A673 (cell line): Measurements from ENCODE around the gene FRS2. TPM values are rescaled to one million over a fixed set of nuclear protein-coding genes. Genes with fewer than 3 reads are reported as not detected.

ENCODE experiments used
- BruUV-seq: library from RNA; stranded (reverse); fragments of 400-500 nt; replicated peaks from 2 replicates; lab custom pipeline; 2021; lab: Mats Ljungman, UMichigan
- CTCF ChIA-PET: fragments of 300-600 bp; sonication (Branson Sonifier 250); formaldehyde crosslinking; loops from one replicate; lab custom pipeline; 2022; ENCODE audit warnings: antibody characterized with exemption; lab: Charles Lee
- POLR2A ChIA-PET: fragments of 300-600 bp; sonication (Branson Sonifier 250); formaldehyde crosslinking; loops from one replicate; lab custom pipeline; 2022; ENCODE audit warnings: antibody characterized with exemption; ENCODE audit not compliant: low non-redundant PET; lab: Charles Lee
- DNase-seq: peaks from one replicate; pipeline ENCODE4 v3.0.0-alpha.2; 2015; ENCODE audit warnings: low spot score
- H3K27ac ChIP-seq: fragments of 200-600 bp; sonication (generic); 2 replicates; pipeline ENCODE4 v1.5.1; 2016; ENCODE audit warnings: mixed run types, low read depth, mild to moderate bottlenecking, mixed read lengths, antibody characterized with exemption, low read length; ENCODE audit not compliant: poor library complexity, severe bottlenecking
- H3K27me3 ChIP-seq: fragments of 200-600 bp; sonication (generic); replicated peaks from 2 replicates; pipeline ENCODE4 v1.6.1; 2017; ENCODE audit warnings: mixed run types, low read depth, mild to moderate bottlenecking, mixed read lengths, antibody characterized with exemption, low read length; ENCODE audit not compliant: insufficient read depth, poor library complexity
- H3K36me3 ChIP-seq: fragments of 200-600 bp; sonication (generic); 2 replicates; pipeline ENCODE4 v1.6.1; 2016; ENCODE audit warnings: mixed run types, mild to moderate bottlenecking, mixed read lengths, antibody characterized with exemption, low read length; ENCODE audit not compliant: insufficient read depth, poor library complexity, severe bottlenecking
- H3K4me1 ChIP-seq: fragments of 200-600 bp; sonication (generic); 2 replicates; pipeline ENCODE4 v1.6.1; 2017; ENCODE audit warnings: mixed run types, mild to moderate bottlenecking, mixed read lengths, antibody characterized with exemption, low read length; ENCODE audit not compliant: insufficient read depth, poor library complexity, severe bottlenecking
- H3K4me3 ChIP-seq: fragments of 200-600 bp; sonication (generic); 2 replicates; pipeline ENCODE4 v1.5.1; 2016; ENCODE audit warnings: low read depth, mixed run types, mild to moderate bottlenecking, mixed read lengths, low read length; ENCODE audit not compliant: poor library complexity, severe bottlenecking
- H3K9me3 ChIP-seq: fragments of 200-600 bp; sonication (generic); 2 replicates; pipeline ENCODE4 v1.6.1; 2016; ENCODE audit warnings: mixed run types, low read depth, mild to moderate bottlenecking, mixed read lengths, antibody characterized with exemption, low read length; ENCODE audit not compliant: poor library complexity, severe bottlenecking
- CTCF ChIP-seq: fragments of 300-800, 200-600 bp; sonication (generic); conservative IDR thresholded peaks from 2 replicates; pipeline ENCODE4 v1.5.1; 2017; ENCODE audit warnings: low read depth, mild to moderate bottlenecking, antibody characterized with exemption, low read length, moderate library complexity, mixed read lengths
- EZH2 ChIP-seq: fragments of 200-600 bp; sonication (generic); IDR thresholded peaks from 2 replicates; pipeline ENCODE4 v1.6.1; 2017; ENCODE audit warnings: borderline replicate concordance, low read depth, mild to moderate bottlenecking, mixed read lengths, antibody characterized with exemption, low read length; ENCODE audit not compliant: poor library complexity, severe bottlenecking
- intact Hi-C: fragments of 100-400 bp; cut with micrococcal nuclease; formaldehyde crosslinking; loops from one replicate; pipeline ENCODE4 v1.10.0; 2022; ENCODE audit not compliant: unreplicated experiment
- total RNA-seq: library from RNA; stranded (reverse); gene quantifications from 2 replicates; pipeline ENCODE4 v1.2.3, GENCODE V29; 2021

FRS2 gene
- total RNA-seq, 1 experiment from 2014 or later: 34.5 TPM

GRCh38 chr12:69479675-69480074 is 9.5 kb downstream of the FRS2 start:
- ChIA-PET CTCF (no interaction called here), POLR2A (no interaction called here)
- intact Hi-C loops: no loop called here
- H3K36me3 ChIP-seq: no peaks in the 10 kb centered on the region
- H3K4me3 ChIP-seq: no peak overlapping the region
- H3K27ac ChIP-seq: no peak overlapping the region
- peaks cover 23% of the 10 kb centered on the region for H3K4me1 ChIP-seq
- no peak for TF ChIP-seq CTCF
- no peak for TF ChIP-seq EZH2
- H3K27me3 ChIP-seq: no peaks in the 10 kb centered on the region
- DNase-seq: no peak
- BruUV-seq: no TSS peak
- no peaks in the 10 kb centered on the region for H3K9me3 ChIP-seq

- no TSS peak for BruUV-seq
- Histone ChIP-seq H3K4me3 (no peak overlapping the region), H3K27ac (no peak overlapping the region), H3K27me3 (no peaks in the 10 kb centered on the region), H3K9me3 (no peaks in the 10 kb centered on the region), H3K4me1 (peaks cover 13% of the 10 kb centered on the region), H3K36me3 (no peaks in the 10 kb centered on the region)
- DNase-seq: no peak
- CTCF ChIA-PET: no interaction called here
- TF ChIP-seq CTCF: no peak
- TF ChIP-seq EZH2: no peak
- POLR2A ChIA-PET: no interaction called here
- intact Hi-C loops: no loop called here
These were observed 10.5 kb downstream of the FRS2 start for GRCh38 chr12:69480698-69481097.

- intact Hi-C loops: no loop called here
- TF ChIP-seq EZH2 (no peak), CTCF (no peak)
- ChIA-PET POLR2A (no interaction called here), CTCF (no interaction called here)
- H3K27ac ChIP-seq: no peak overlapping the region
- H3K27me3 ChIP-seq: no peaks in the 10 kb centered on the region
- peaks cover 8% of the 10 kb centered on the region for H3K4me1 ChIP-seq
- no TSS peak for BruUV-seq
- no peak for DNase-seq
- no peaks in the 10 kb centered on the region for H3K36me3 ChIP-seq
- no peak overlapping the region for H3K4me3 ChIP-seq
- H3K9me3 ChIP-seq: no peaks in the 10 kb centered on the region
These were observed 10.9 kb downstream of the FRS2 start for GRCh38 chr12:69481133-69481532.
